Activated CD8-positive, alpha-beta memory T cell treated with anti-CD3 and anti-CD28 coated beads, Interleukin-2, amount 10 ng/mL, durations not matched to agents 7 days and 5 days (primary cell): ENCODE results near the gene STAM. TPM values are rescaled to one million over a fixed set of nuclear protein-coding genes. Genes with fewer than 3 reads are reported as not detected.

Experiments used
- ATAC-seq: fragments of 150-1000 bp; cut with Tn5 transposase; one replicate; pipeline ENCODE4 v1.10.0; 2021; ENCODE audit warnings: moderate library complexity
- CTCF ChIA-PET: fragments of 350-600 bp; sonication (Branson Sonifier 250); formaldehyde crosslinking; loops from one replicate; lab custom pipeline; 2021; ENCODE audit warnings: antibody characterized with exemption; lab: Charles Lee
- DNase-seq: peaks from one replicate; pipeline ENCODE4 v3.0.0-alpha.2; 2020
- H3K27ac Mint-ChIP-seq: one replicate; pipeline ENCODE4 v1.8.0; 2021; ENCODE audit warnings: mild to moderate bottlenecking, mixed read lengths
- H3K27me3 Mint-ChIP-seq: one replicate; pipeline ENCODE4 v1.8.0; 2021; ENCODE audit warnings: mixed read lengths
- H3K36me3 Mint-ChIP-seq: one replicate; pipeline ENCODE4 v1.8.0; 2021; ENCODE audit warnings: mild to moderate bottlenecking, mixed read lengths
- H3K4me1 Mint-ChIP-seq: one replicate; pipeline ENCODE4 v1.8.0; 2021; ENCODE audit warnings: mixed read lengths
- H3K4me3 Mint-ChIP-seq: one replicate; pipeline ENCODE4 v1.8.0; 2021; ENCODE audit warnings: mild to moderate bottlenecking, moderate library complexity, mixed read lengths
- H3K9me3 Mint-ChIP-seq: one replicate; pipeline ENCODE4 v1.8.0; 2022; ENCODE audit warnings: low read depth, mixed read lengths
- total RNA-seq, 2 experiments: library from RNA; stranded (reverse); gene quantifications; one replicate each; pipeline ENCODE4 v1.2.3, GENCODE V29; 2021

Gene STAM
- total RNA-seq, 2 experiments from 2014 or later: 27.4 to 47.2 TPM

- Mint-ChIP-seq H3K27ac (no peak overlapping the region), H3K9me3 (peaks cover 19% of the 10 kb centered on the region), H3K4me1 (peaks cover 67% of the 10 kb centered on the region), H3K27me3 (no peaks in the 10 kb centered on the region), H3K4me3 (no peak overlapping the region), H3K36me3 (peaks cover 86% of the 10 kb centered on the region)
- CTCF ChIA-PET: no interaction called here
- DNase-seq (no peak), ATAC-seq (no peak)
Observed at GRCh38 chr10:17651896-17652295, 7.9 kb downstream of the STAM start.

- CTCF ChIA-PET: no interaction called here
- Mint-ChIP-seq H3K9me3 (peaks cover 24% of the 10 kb centered on the region), H3K27ac (no peak overlapping the region), H3K4me3 (no peak overlapping the region), H3K36me3 (peaks cover 86% of the 10 kb centered on the region), H3K4me1 (peaks cover 66% of the 10 kb centered on the region), H3K27me3 (no peaks in the 10 kb centered on the region)
- no peak for DNase-seq
- ATAC-seq: no peak
Observed at GRCh38 chr10:17652585-17652984, 8.6 kb downstream of the STAM start.

- Mint-ChIP-seq H3K4me1 (peaks cover 44% of the 10 kb centered on the region), H3K4me3 (no peak overlapping the region), H3K27ac (peak overlapping the region; percentile 16), H3K9me3 (peaks cover 21% of the 10 kb centered on the region), H3K36me3 (peaks cover 77% of the 10 kb centered on the region), H3K27me3 (no peaks in the 10 kb centered on the region)
- DNase-seq: no peak
- ATAC-seq: no peak
- CTCF ChIA-PET: no interaction called here
Observed at GRCh38 chr10:17655009-17655408, 11.1 kb downstream of the STAM start.

GRCh38 chr10:17655567-17656146 is 11.7 kb downstream of the STAM start:
- peaks cover 75% of the 10 kb centered on the region for H3K36me3 Mint-ChIP-seq
- no peak overlapping the region for H3K27ac Mint-ChIP-seq
- CTCF ChIA-PET: no interaction called here
- H3K4me3 Mint-ChIP-seq: no peak overlapping the region
- peaks cover 38% of the 10 kb centered on the region for H3K4me1 Mint-ChIP-seq
- ATAC-seq: peak; percentile 55
- H3K9me3 Mint-ChIP-seq: peaks cover 21% of the 10 kb centered on the region
- no peak for DNase-seq
- H3K27me3 Mint-ChIP-seq: no peaks in the 10 kb centered on the region

- Mint-ChIP-seq H3K27ac (peak overlapping the region; percentile 52), H3K4me3 (no peak overlapping the region), H3K36me3 (peaks cover 77% of the 10 kb centered on the region), H3K4me1 (peaks cover 30% of the 10 kb centered on the region), H3K9me3 (peaks cover 15% of the 10 kb centered on the region), H3K27me3 (no peaks in the 10 kb centered on the region)
- no peak for DNase-seq
- no peak for ATAC-seq
- CTCF ChIA-PET: no interaction called here
Observed at GRCh38 chr10:17657103-17657500, 13.2 kb downstream of the STAM start.

GRCh38 chr10:17659365-17659764 is 15.4 kb downstream of the STAM start:
- Mint-ChIP-seq H3K4me1 (peaks cover 37% of the 10 kb centered on the region), H3K36me3 (peaks cover 71% of the 10 kb centered on the region), H3K4me3 (no peak overlapping the region), H3K27me3 (no peaks in the 10 kb centered on the region), H3K9me3 (peaks cover 8% of the 10 kb centered on the region), H3K27ac (no peak overlapping the region)
- ATAC-seq (no peak), DNase-seq (no peak)
- CTCF ChIA-PET: no interaction called here

- H3K27me3 Mint-ChIP-seq: no peaks in the 10 kb centered on the region
- H3K27ac Mint-ChIP-seq: no peak overlapping the region
- H3K36me3 Mint-ChIP-seq: peaks cover 61% of the 10 kb centered on the region
- H3K4me3 Mint-ChIP-seq: no peak overlapping the region
- peaks cover 5% of the 10 kb centered on the region for H3K9me3 Mint-ChIP-seq
- no peak for ATAC-seq
- no peak for DNase-seq
- H3K4me1 Mint-ChIP-seq: peaks cover 25% of the 10 kb centered on the region
- CTCF ChIA-PET: no interaction called here
Observed at GRCh38 chr10:17660921-17661320, 17.0 kb downstream of the STAM start.

- peaks cover 59% of the 10 kb centered on the region for H3K36me3 Mint-ChIP-seq
- CTCF ChIA-PET: no interaction called here
- H3K27ac Mint-ChIP-seq: no peak overlapping the region
- DNase-seq (no peak), ATAC-seq (no peak)
- H3K4me1 Mint-ChIP-seq: peaks cover 23% of the 10 kb centered on the region
- H3K9me3 Mint-ChIP-seq: peaks cover 5% of the 10 kb centered on the region
- H3K4me3 Mint-ChIP-seq: no peak overlapping the region
- no peaks in the 10 kb centered on the region for H3K27me3 Mint-ChIP-seq
Observed at GRCh38 chr10:17661510-17661909, 17.6 kb downstream of the STAM start.

GRCh38 chr10:17662193-17663138 is 18.5 kb downstream of the STAM start:
- Mint-ChIP-seq H3K27me3 (no peaks in the 10 kb centered on the region), H3K36me3 (peaks cover 54% of the 10 kb centered on the region), H3K27ac (no peak overlapping the region), H3K9me3 (no peaks in the 10 kb centered on the region), H3K4me1 (peaks cover 18% of the 10 kb centered on the region), H3K4me3 (no peak overlapping the region)
- ATAC-seq (no peak), DNase-seq (no peak)
- CTCF ChIA-PET: interaction anchor here (0.6 to 0.9 kb wide), 3 partner anchors 15 to 1144 kb away, joined by 3 to 5 read pairs (median 3); no protein-coding TSS in a partner anchor

GRCh38 chr10:17663450-17663849 is 19.5 kb downstream of the STAM start:
- Mint-ChIP-seq H3K36me3 (peaks cover 49% of the 10 kb centered on the region), H3K27ac (no peak overlapping the region), H3K9me3 (no peaks in the 10 kb centered on the region), H3K4me1 (peaks cover 27% of the 10 kb centered on the region), H3K27me3 (no peaks in the 10 kb centered on the region), H3K4me3 (no peak overlapping the region)
- CTCF ChIA-PET: interaction anchor here (0.7 kb wide), 1 partner anchor 57 kb away, joined by 3 read pairs; no protein-coding TSS in a partner anchor
- DNase-seq (no peak), ATAC-seq (no peak)

- H3K4me1 Mint-ChIP-seq: peaks cover 47% of the 10 kb centered on the region
- peaks cover 41% of the 10 kb centered on the region for H3K36me3 Mint-ChIP-seq
- H3K9me3 Mint-ChIP-seq: no peaks in the 10 kb centered on the region
- no peaks in the 10 kb centered on the region for H3K27me3 Mint-ChIP-seq
- no peak overlapping the region for H3K4me3 Mint-ChIP-seq
- H3K27ac Mint-ChIP-seq: no peak overlapping the region
- ATAC-seq (no peak), DNase-seq (no peak)
- CTCF ChIA-PET: interaction anchor here (1.2 kb wide), 1 partner anchor 21 kb away, joined by 3 read pairs; the partner anchor contains the start of gene STAM
Observed at GRCh38 chr10:17665747-17666146, 21.8 kb downstream of the STAM start.

- Mint-ChIP-seq H3K27ac (peak overlapping the region; percentile 56), H3K27me3 (no peaks in the 10 kb centered on the region), H3K4me3 (peak overlapping the region; percentile 11), H3K4me1 (peaks cover 52% of the 10 kb centered on the region), H3K9me3 (no peaks in the 10 kb centered on the region), H3K36me3 (peaks cover 26% of the 10 kb centered on the region)
- CTCF ChIA-PET: interaction anchor here (1.9 kb wide), 1 partner anchor 21 kb away, joined by 4 read pairs; no protein-coding TSS in a partner anchor
- ATAC-seq (no peak), DNase-seq (no peak)
Observed at GRCh38 chr10:17668435-17669184, 24.7 kb downstream of the STAM start.
